ENCODE measurements around the gene CFAP70.

Gene CFAP70

DNA sequence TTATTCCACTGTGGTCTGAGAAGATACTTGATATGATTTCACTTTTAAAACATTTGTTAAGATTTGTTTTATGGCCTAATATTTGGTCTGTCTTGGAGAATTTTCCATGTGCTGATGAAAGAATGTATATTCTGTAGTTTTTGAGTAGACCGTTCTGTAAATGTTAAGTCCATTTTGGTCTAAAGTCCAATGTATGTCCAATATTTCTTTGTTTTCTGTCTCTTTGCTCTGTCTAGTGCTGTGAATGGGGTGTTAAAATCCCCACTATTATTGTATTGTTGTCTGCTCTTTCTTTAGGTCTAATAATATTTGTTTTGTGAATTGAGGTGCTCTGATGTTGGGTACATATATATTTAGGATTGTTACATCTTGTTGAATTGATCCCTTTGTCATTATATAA, 142.9 kb downstream of the CFAP70 start:
- no peaks in the 10 kb centered on the region for H3K79me2 ChIP-seq
- no peak overlapping the region for H3K9ac ChIP-seq
- TF ChIP-seq, protein P1, sequence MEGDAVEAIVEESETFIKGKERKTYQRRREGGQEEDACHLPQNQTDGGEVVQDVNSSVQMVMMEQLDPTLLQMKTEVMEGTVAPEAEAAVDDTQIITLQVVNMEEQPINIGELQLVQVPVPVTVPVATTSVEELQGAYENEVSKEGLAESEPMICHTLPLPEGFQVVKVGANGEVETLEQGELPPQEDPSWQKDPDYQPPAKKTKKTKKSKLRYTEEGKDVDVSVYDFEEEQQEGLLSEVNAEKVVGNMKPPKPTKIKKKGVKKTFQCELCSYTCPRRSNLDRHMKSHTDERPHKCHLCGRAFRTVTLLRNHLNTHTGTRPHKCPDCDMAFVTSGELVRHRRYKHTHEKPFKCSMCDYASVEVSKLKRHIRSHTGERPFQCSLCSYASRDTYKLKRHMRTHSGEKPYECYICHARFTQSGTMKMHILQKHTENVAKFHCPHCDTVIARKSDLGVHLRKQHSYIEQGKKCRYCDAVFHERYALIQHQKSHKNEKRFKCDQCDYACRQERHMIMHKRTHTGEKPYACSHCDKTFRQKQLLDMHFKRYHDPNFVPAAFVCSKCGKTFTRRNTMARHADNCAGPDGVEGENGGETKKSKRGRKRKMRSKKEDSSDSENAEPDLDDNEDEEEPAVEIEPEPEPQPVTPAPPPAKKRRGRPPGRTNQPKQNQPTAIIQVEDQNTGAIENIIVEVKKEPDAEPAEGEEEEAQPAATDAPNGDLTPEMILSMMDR (IDR thresholded peaks at IDR 0.05) = no peak
- H3K4me3 ChIP-seq (ENCODE audit: low read depth, low read length) = no peak overlapping the region
- no peaks in the 10 kb centered on the region for H3K27me3 ChIP-seq (ENCODE audit: control insufficient read depth, insufficient read depth, low read length)
- H3K4me2 ChIP-seq (ENCODE audit: low read length) = no peak overlapping the region
- no peak overlapping the region for H3K27ac ChIP-seq
- H3K9me3 ChIP-seq (ENCODE audit: control insufficient read depth, low read length) = no peaks in the 10 kb centered on the region
- H3K36me3 ChIP-seq (ENCODE audit: control insufficient read depth, insufficient read depth, low read length) = no peaks in the 10 kb centered on the region
- H3K4me1 ChIP-seq = no peaks in the 10 kb centered on the region
- H2AFZ ChIP-seq = no peak overlapping the region

DNA sequence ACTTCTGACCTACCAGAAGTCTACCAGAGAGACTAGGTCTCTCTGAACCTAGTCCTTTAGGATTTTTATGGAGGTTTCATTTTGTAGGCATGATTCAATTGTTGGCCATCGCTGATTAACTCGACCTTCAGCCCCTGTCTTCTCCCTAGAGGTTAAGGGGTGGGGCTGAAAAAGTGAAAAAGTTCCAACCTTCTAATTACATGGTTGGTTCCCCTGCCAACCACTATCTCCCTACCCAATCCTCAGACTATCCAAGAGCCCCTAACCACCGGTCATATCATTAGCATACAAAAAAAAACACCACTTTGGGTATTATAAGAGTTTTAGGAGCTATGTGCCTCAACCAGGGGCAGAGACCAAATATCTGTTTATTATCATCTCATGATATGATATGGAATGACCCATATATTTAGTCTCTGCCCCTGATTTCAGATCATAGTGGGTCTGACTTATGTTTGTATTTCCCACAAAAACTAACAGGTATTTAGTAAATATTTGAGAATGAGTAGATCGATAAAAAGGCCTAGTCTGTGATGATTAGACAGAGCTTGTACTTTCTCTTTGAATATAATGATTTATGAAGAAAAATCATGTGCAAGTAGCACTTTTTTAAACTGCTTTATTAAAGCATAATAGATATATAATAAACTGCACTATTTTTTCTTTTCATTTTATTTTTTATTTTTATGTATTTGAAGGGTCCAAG, 147.4 kb downstream of the CFAP70 start:
- Histone ChIP-seq H3K4me1 (no peaks in the 10 kb centered on the region), H2AFZ (no peak overlapping the region), H3K79me2 (no peaks in the 10 kb centered on the region), H3K4me3 (ENCODE audit: low read depth, low read length) (no peak overlapping the region), H3K27me3 (ENCODE audit: control insufficient read depth, insufficient read depth, low read length) (no peaks in the 10 kb centered on the region), H3K27ac (no peak overlapping the region), H3K9me3 (ENCODE audit: control insufficient read depth, low read length) (no peaks in the 10 kb centered on the region), H3K36me3 (ENCODE audit: control insufficient read depth, insufficient read depth, low read length) (no peaks in the 10 kb centered on the region), H3K4me2 (ENCODE audit: low read length) (no peak overlapping the region), H3K9ac (no peak overlapping the region)
- TF ChIP-seq, protein P1 (IDR thresholded peaks at IDR 0.05) = no peak

DNA sequence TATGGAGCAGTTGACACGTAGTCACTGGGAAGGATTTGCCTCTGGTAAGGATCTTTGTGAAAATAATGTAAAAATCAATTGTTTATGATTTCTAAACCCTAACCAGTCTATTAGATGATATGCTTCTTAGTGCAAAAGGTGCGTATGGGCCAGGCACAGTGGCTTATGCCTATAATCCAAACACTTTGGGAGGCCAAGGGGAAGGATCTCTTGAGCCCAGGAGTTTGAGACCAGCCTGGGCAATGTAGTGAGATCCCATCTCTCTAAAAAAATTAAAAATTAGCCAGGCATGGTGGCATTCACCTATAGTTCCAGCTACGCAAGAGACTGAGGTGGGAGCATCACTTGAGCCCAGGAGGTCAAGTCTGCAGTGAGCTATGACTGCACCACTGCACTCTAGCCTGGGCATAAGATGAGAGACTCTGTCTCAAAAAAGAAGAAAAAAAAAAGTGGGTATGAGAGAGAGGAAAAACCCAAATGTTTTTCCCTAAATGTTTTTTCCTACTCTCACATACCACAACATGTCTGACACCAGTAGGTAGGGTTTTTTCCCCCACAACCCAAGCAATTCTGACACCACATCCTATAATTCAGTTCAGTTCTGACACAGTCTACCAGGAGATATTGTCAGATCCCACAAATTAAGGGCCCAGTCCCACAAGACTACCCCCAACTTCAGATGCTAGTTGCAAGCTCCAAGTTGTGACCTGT, 148.1 kb downstream of the CFAP70 start:
- H3K9ac ChIP-seq = no peak overlapping the region
- no peak overlapping the region for H3K27ac ChIP-seq

DNA sequence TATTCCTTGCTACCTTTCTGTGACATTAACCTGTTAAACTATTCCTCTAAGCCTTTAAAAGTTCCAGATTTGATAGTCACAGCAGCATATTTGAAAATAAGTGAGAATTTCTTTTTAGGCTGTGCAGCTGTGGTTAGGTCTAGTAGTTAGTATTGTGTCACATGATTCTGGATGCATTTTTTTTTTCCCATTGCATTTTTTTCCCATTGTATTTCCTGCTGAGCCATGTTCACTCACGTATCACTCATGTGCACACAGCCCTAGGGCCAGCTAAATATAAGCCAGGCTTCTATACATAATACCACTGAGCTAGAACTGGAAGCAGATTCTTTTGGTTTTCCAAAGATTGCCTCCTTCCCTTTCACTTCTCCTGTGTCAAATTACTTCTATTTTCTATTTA, 149.0 kb downstream of the CFAP70 start:
- Histone ChIP-seq H3K9ac (no peak overlapping the region), H3K4me1 (no peaks in the 10 kb centered on the region), H3K4me2 (ENCODE audit: low read length) (no peak overlapping the region), H2AFZ (no peak overlapping the region), H3K79me2 (no peaks in the 10 kb centered on the region), H3K36me3 (ENCODE audit: control insufficient read depth, insufficient read depth, low read length) (no peaks in the 10 kb centered on the region), H3K27me3 (ENCODE audit: control insufficient read depth, insufficient read depth, low read length) (no peaks in the 10 kb centered on the region), H3K4me3 (ENCODE audit: low read depth, low read length) (no peak overlapping the region), H3K27ac (no peak overlapping the region), H3K9me3 (ENCODE audit: control insufficient read depth, low read length) (no peaks in the 10 kb centered on the region)
- TF ChIP-seq, protein P1 (IDR thresholded peaks at IDR 0.05) = no peak

More for the DNA sequence above, 148.1 kb downstream of the CFAP70 start:
- Histone ChIP-seq H3K4me1 (no peaks in the 10 kb centered on the region), H3K9me3 (ENCODE audit: control insufficient read depth, low read length) (no peaks in the 10 kb centered on the region), H3K79me2 (no peaks in the 10 kb centered on the region), H3K27me3 (ENCODE audit: control insufficient read depth, insufficient read depth, low read length) (no peaks in the 10 kb centered on the region), H3K4me3 (ENCODE audit: low read depth, low read length) (no peak overlapping the region), H3K36me3 (ENCODE audit: control insufficient read depth, insufficient read depth, low read length) (no peaks in the 10 kb centered on the region), H3K4me2 (ENCODE audit: low read length) (no peak overlapping the region), H2AFZ (no peak overlapping the region)
- TF ChIP-seq, protein P1 (IDR thresholded peaks at IDR 0.05) = no peak
